Hepatocyte (in vitro differentiated cells): ENCODE results near the gene DNAH3. TPM values are rescaled to one million over a fixed set of nuclear protein-coding genes. Genes with fewer than 3 reads are reported as not detected.

ENCODE experiments used
- DNase-seq: peaks from one replicate; pipeline ENCODE4 v3.0.0-alpha.2; 2016; ENCODE audit warnings: low spot score
- H2AFZ ChIP-seq: fragments of 200-600 bp; sonication (generic); 2 replicates; pipeline ENCODE4 v1.6.0; 2016; ENCODE audit warnings: antibody characterized with exemption, mild to moderate bottlenecking
- H3K27ac ChIP-seq: fragments of 200-600 bp; sonication (generic); 2 replicates; pipeline ENCODE4 v1.5.1; 2016; ENCODE audit warnings: mild to moderate bottlenecking
- H3K27me3 ChIP-seq: fragments of 200-600 bp; sonication (generic); 2 replicates; pipeline ENCODE4 v1.6.1; 2016
- H3K36me3 ChIP-seq: fragments of 200-600 bp; sonication (generic); replicated peaks from 2 replicates; pipeline ENCODE4 v1.5.1; 2016; ENCODE audit warnings: low read depth; ENCODE audit not compliant: insufficient read depth
- H3K4me1 ChIP-seq: fragments of 200-600 bp; sonication (generic); 2 replicates; pipeline ENCODE4 v1.5.1; 2016; ENCODE audit warnings: mild to moderate bottlenecking, moderate library complexity; ENCODE audit not compliant: insufficient read depth
- H3K4me2 ChIP-seq: fragments of 200-600 bp; sonication (generic); 2 replicates; pipeline ENCODE4 v1.6.0; 2016
- H3K4me3 ChIP-seq: fragments of 200-600 bp; sonication (generic); 2 replicates; pipeline ENCODE4 v1.5.1; 2016; ENCODE audit warnings: mild to moderate bottlenecking
- H3K79me2 ChIP-seq: fragments of 200-600 bp; sonication (generic); 2 replicates; pipeline ENCODE4 v1.6.0; 2017; ENCODE audit warnings: mild to moderate bottlenecking
- H3K9me2 ChIP-seq: fragments of 200-600 bp; sonication (generic); replicated peaks from 2 replicates; pipeline ENCODE4 v1.6.0; 2017; ENCODE audit warnings: mild to moderate bottlenecking; ENCODE audit not compliant: insufficient read depth
- H3K9me3 ChIP-seq: fragments of 200-600 bp; sonication (generic); 2 replicates; pipeline ENCODE4 v1.5.1; 2016; ENCODE audit warnings: low read depth, mild to moderate bottlenecking
- H4K20me1 ChIP-seq: fragments of 200-600 bp; sonication (generic); 2 replicates; pipeline ENCODE4 v1.6.0; 2016; ENCODE audit warnings: mild to moderate bottlenecking; ENCODE audit not compliant: insufficient read depth, poor library complexity, severe bottlenecking
- CTCF ChIP-seq: fragments of 200-600 bp; sonication (generic); IDR thresholded peaks from 2 replicates; pipeline ENCODE4 v1.5.1; 2016; ENCODE audit warnings: antibody characterized with exemption, mild to moderate bottlenecking; ENCODE audit not compliant: poor library complexity
- EZH2 ChIP-seq: fragments of 200-600 bp; sonication (generic); IDR thresholded peaks from 2 replicates; pipeline ENCODE4 v1.6.1; 2016; ENCODE audit warnings: antibody characterized with exemption, mild to moderate bottlenecking, borderline replicate concordance
- EZH2phosphoT487 ChIP-seq: fragments of 200-600 bp; sonication (generic); IDR thresholded peaks from one replicate; pipeline ENCODE4 v1.6.1; 2018; ENCODE audit warnings: antibody characterized with exemption, mild to moderate bottlenecking, low read depth, moderate library complexity; ENCODE audit not compliant: unreplicated experiment, severe bottlenecking
- WGBS: methylation state at CpG from one replicate; pipeline ENCODE4 v1.1.6; 2016; ENCODE audit warnings: low lambda C conversion rate; ENCODE audit errors: missing lambda C conversion rate; 5-methylcytosine and 5-hydroxymethylcytosine counted together
- polyA plus RNA-seq: library from polyadenylated mRNA; unstranded; fragments of >200 nt; fragmentation: Nextera tagmentation; extraction: Ambion mirVana; gene quantifications from 2 replicates; pipeline ENCODE4 v1.2.1, GENCODE V29; 2016
- total RNA-seq: library from RNA; depleted of rRNA; stranded (reverse); fragments of >200 nt; gene quantifications from 2 replicates; pipeline ENCODE4 v1.2.3, GENCODE V29; 2014

Gene DNAH3
- total RNA-seq (0.12 and 0.37 TPM in 2 replicates), polyA plus RNA-seq (0.02 and 0.33 TPM in 2 replicates)

GRCh38 chr16:21150375-21151001, at the start of gene DNAH3:
TSS of gene DNAH3 (minus strand) at chr16:21150846. CDS start at chr16:21150319, 527 bp downstream.
- no peaks in the 10 kb centered on the region for H3K36me3 ChIP-seq
- no peaks in the 10 kb centered on the region for H3K9me2 ChIP-seq
- no peaks in the 10 kb centered on the region for H3K79me2 ChIP-seq
- no peaks in the 10 kb centered on the region for H4K20me1 ChIP-seq
- no peak within 1 kb of the TSS for H3K4me2 ChIP-seq
- no peak within 1 kb of the TSS for H3K27ac ChIP-seq
- H3K4me1 ChIP-seq = no peaks in the 10 kb centered on the region
- no peak within 1 kb of the TSS for H3K4me3 ChIP-seq
- no peak for DNase-seq
- 83% methylated on average over 8 of the region's 8 CpGs for WGBS
- H2AFZ ChIP-seq = no peak within 1 kb of the TSS
- no peaks in the 10 kb centered on the region for H3K9me3 ChIP-seq
- no peaks in the 10 kb centered on the region for H3K27me3 ChIP-seq
- TF ChIP-seq EZH2phosphoT487 = no peak
- TF ChIP-seq CTCF = no peak
- TF ChIP-seq EZH2 = no peak

- H3K27ac ChIP-seq = peak overlapping the region; percentile 34
- peak overlapping the region; percentile 43 for H3K4me2 ChIP-seq
- H3K4me1 ChIP-seq = peaks cover 8% of the 10 kb centered on the region
- H3K27me3 ChIP-seq = no peaks in the 10 kb centered on the region
- no peaks in the 10 kb centered on the region for H4K20me1 ChIP-seq
- WGBS = 43% methylated on average over 5 of the region's 5 CpGs
- H3K9me2 ChIP-seq = no peaks in the 10 kb centered on the region
- no peak overlapping the region for H2AFZ ChIP-seq
- H3K9me3 ChIP-seq = no peaks in the 10 kb centered on the region
- H3K36me3 ChIP-seq = no peaks in the 10 kb centered on the region
- no peak for DNase-seq
- H3K4me3 ChIP-seq = no peak overlapping the region
- TF ChIP-seq CTCF (no peak), EZH2 (no peak), EZH2phosphoT487 (no peak)
- H3K79me2 ChIP-seq = no peaks in the 10 kb centered on the region
These were observed 49.1 kb upstream of the DNAH3 start for GRCh38 chr16:21199607-21200218.

GRCh38 chr16:21197621-21198020, 47.0 kb upstream of the DNAH3 start:
- Histone ChIP-seq H3K4me2 (no peak overlapping the region), H3K4me3 (no peak overlapping the region), H3K27me3 (no peaks in the 10 kb centered on the region), H3K36me3 (no peaks in the 10 kb centered on the region), H3K4me1 (no peaks in the 10 kb centered on the region), H4K20me1 (no peaks in the 10 kb centered on the region), H3K27ac (no peak overlapping the region), H2AFZ (no peak overlapping the region), H3K9me2 (no peaks in the 10 kb centered on the region), H3K79me2 (no peaks in the 10 kb centered on the region), H3K9me3 (no peaks in the 10 kb centered on the region)
- no peak for DNase-seq
- TF ChIP-seq EZH2 (no peak), CTCF (no peak), EZH2phosphoT487 (no peak)
- WGBS = 90% methylated on average over 3 of the region's 3 CpGs
